MM.1S (cell line): ENCODE results near the gene SYT13.

ENCODE experiments used
- EZH2 ChIP-seq: fragments of 300-600 bp; sonication (generic); optimal IDR thresholded peaks from 2 replicates; pipeline ENCODE3; 2017; ENCODE audit warnings: low read depth, mild to moderate bottlenecking, antibody characterized with exemption, low read length, mixed read lengths
- TF ChIP-seq, protein P1 (sequence below): fragments of 300-600 bp; sonication (generic); IDR thresholded peaks from 2 replicates; pipeline ENCODE4 v1.5.1; 2016; ENCODE audit warnings: antibody characterized with exemption, low read length, mixed read lengths

DNA sequence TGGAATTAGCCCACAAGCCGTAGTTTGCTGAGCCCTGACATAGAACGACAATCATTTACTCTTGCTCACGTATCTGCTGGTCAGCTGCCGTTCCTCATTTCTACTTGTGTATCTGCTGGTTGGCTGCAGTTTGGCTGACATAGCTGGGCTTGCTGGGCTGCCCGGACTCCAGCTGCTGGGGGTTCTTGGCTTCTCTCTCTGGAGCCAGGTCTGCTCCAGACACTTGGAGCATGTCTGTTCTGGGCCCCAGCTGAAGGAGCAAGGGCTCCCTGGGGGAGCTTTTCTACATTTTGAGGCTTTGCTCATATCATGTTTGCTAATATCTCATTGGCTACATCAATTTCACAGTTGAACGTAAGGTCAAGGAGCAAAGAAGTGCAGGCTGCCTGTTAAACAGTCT, 92.4 kb downstream of the SYT13 start:
- TF ChIP-seq, protein P1, sequence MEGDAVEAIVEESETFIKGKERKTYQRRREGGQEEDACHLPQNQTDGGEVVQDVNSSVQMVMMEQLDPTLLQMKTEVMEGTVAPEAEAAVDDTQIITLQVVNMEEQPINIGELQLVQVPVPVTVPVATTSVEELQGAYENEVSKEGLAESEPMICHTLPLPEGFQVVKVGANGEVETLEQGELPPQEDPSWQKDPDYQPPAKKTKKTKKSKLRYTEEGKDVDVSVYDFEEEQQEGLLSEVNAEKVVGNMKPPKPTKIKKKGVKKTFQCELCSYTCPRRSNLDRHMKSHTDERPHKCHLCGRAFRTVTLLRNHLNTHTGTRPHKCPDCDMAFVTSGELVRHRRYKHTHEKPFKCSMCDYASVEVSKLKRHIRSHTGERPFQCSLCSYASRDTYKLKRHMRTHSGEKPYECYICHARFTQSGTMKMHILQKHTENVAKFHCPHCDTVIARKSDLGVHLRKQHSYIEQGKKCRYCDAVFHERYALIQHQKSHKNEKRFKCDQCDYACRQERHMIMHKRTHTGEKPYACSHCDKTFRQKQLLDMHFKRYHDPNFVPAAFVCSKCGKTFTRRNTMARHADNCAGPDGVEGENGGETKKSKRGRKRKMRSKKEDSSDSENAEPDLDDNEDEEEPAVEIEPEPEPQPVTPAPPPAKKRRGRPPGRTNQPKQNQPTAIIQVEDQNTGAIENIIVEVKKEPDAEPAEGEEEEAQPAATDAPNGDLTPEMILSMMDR, result no peak
- TF ChIP-seq EZH2, result no peak
